Measurements from ENCODE around the gene HES4. TPM values are rescaled to one million over a fixed set of nuclear protein-coding genes. Genes with fewer than 3 reads are reported as not detected.
A peak's percentile ranks its signal among the peaks of the same experiment; 100 is the strongest.

HES4 gene
- total and polyA plus RNA-seq, 7 donors = 2.3 to 21.8 (median 12.3) TPM

- Histone ChIP-seq H3K4me3 (no peak overlapping the region), H3K27me3 (ENCODE audit: insufficient read depth in 3 of 3, low read length in 2 of 3) (peaks cover 0 to 38% (median 15%) of the 10 kb centered on the region in 3 donors), H3K27ac (no peak overlapping the region), H3K4me1 (peaks cover 4% of the 10 kb centered on the region), H3K36me3 (ENCODE audit: insufficient read depth in 1 of 2, low read depth in 1 of 2) (no peaks in the 10 kb centered on the region), H3K9me3 (no peaks in the 10 kb centered on the region)
- WGBS, 3 donors = 52 to 58% (median 52%) methylated on average over 12 to 13 of the region's 13 CpGs
- intact Hi-C loops (cut with DNase I) = no loop called here
- ATAC-seq = no peak
- TF ChIP-seq CTCF (IDR thresholded peaks at IDR 0.05) = no peak
- no peak for DNase-seq
Measured at GRCh38 chr1:1023700-1024099, 23.8 kb upstream of the HES4 start.

- H3K4me1 ChIP-seq = peaks cover 4% of the 10 kb centered on the region
- DNase-seq (no peak), ATAC-seq (no peak)
- no peaks in the 10 kb centered on the region for H3K36me3 ChIP-seq (ENCODE audit: insufficient read depth in 1 of 2, low read depth in 1 of 2)
- intact Hi-C loops (cut with DNase I) = no loop called here
- H3K27ac ChIP-seq = no peak overlapping the region
- no peak for TF ChIP-seq CTCF (IDR thresholded peaks at IDR 0.05)
- H3K9me3 ChIP-seq = no peaks in the 10 kb centered on the region
- no peak overlapping the region for H3K4me3 ChIP-seq
- WGBS, 3 donors = 76 to 80% (median 79%) methylated on average over 24 to 27 of the region's 27 CpGs
- peaks cover 0 to 35% (median 11%) of the 10 kb centered on the region in 3 donors for H3K27me3 ChIP-seq (ENCODE audit: insufficient read depth in 3 of 3, low read length in 2 of 3)
Measured at GRCh38 chr1:1022302-1023009, 22.6 kb upstream of the HES4 start.

- H3K27me3 ChIP-seq (ENCODE audit: insufficient read depth in 3 of 3, low read length in 2 of 3) = peaks cover 0 to 30% (median 11%) of the 10 kb centered on the region in 3 donors
- WGBS, 3 donors = 91 to 95% (median 94%) methylated on average over 10 of the region's 10 CpGs
- no peaks in the 10 kb centered on the region for H3K36me3 ChIP-seq (ENCODE audit: insufficient read depth in 1 of 2, low read depth in 1 of 2)
- peaks cover 4% of the 10 kb centered on the region for H3K4me1 ChIP-seq
- ATAC-seq (no peak), DNase-seq (no peak)
- no peak overlapping the region for H3K4me3 ChIP-seq
- intact Hi-C loops (cut with DNase I) = no loop called here
- no peaks in the 10 kb centered on the region for H3K9me3 ChIP-seq
- TF ChIP-seq CTCF (IDR thresholded peaks at IDR 0.05) = no peak
- H3K27ac ChIP-seq = no peak overlapping the region
Measured at GRCh38 chr1:1021920-1022259, 22.0 kb upstream of the HES4 start.

GRCh38 chr1:1021010-1021919 lies 21.4 kb upstream of the HES4 start:
- intact Hi-C loops (cut with DNase I) = no loop called here
- H3K4me1 ChIP-seq = peaks cover 4% of the 10 kb centered on the region

More at GRCh38 chr1:1021010-1021919, 21.4 kb upstream of the HES4 start:
- Histone ChIP-seq H3K27me3 (ENCODE audit: insufficient read depth in 3 of 3, low read length in 2 of 3) (peaks cover 0 to 30% (median 11%) of the 10 kb centered on the region in 3 donors), H3K4me3 (peak overlapping the region; percentile 79), H3K36me3 (ENCODE audit: insufficient read depth in 1 of 2, low read depth in 1 of 2) (no peaks in the 10 kb centered on the region), H3K9me3 (no peaks in the 10 kb centered on the region), H3K27ac (no peak overlapping the region)
- WGBS, 3 donors = 35 to 42% (median 40%) methylated on average over 32 to 33 of the region's 33 CpGs
- DNase-seq = peak; percentile 63 to 75
- ATAC-seq = no peak
- no peak for TF ChIP-seq CTCF (IDR thresholded peaks at IDR 0.05)

All from psoas muscle (tissue), 8 donors.